ENCODE results near the gene PCNX3. TPM values are rescaled to one million over a fixed set of nuclear protein-coding genes. Genes with fewer than 3 reads are reported as not detected.
A peak's percentile ranks its signal among the peaks of the same experiment; 100 is the strongest.

PCNX3 gene
- total RNA-seq: 10 to 100 TPM; 42.5 to 53.4 (median 47.5) TPM
- long read RNA-seq, donor 1, partial matches to known transcripts: 19 of 29 reads
- long read RNA-seq, donor 1, other reads (novel, unspliced or antisense): 8 of 29 reads
- long read RNA-seq, donor 2, partial matches to known transcripts: 4 of 4 reads
- long read RNA-seq, donor 2, other reads (novel, unspliced or antisense): 0 of 4 reads

DNA sequence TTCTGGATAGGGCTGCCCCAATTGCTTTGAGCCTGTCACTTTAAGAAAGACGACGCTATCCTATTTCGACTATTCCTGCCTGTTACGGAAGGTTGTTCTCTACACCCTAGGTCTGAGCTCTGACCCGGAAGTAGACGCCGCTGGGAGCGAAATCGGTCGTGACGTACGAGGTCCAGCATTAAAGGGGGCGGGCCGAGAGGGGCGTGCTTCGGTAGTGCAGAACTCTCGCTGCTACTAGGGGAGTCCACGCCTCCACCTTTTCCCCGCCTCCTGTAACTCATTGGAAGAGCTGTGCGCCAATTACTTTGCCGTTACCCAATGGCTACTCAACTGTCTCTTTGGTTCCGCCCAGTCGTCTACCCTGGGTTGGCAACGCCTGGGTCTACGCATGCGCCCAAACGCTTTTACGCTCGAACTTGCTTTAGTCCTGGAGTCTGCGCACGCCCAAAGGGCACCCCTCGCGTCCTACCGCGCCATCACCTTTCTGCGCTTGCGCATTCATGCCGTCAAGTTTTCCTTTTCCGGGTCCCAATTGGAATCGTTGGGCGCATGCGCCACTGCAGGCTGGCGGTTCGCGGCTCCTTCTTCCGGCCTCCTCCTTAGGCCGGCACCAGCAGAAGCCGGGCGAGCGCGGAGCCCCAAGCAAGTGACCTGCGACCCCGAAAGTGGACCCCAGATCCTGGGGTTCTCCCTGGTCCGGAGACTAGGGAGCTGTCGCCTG lies at the start of gene PCNX3:
Gene PCNX3, plus strand, starts transcription at position 548 of the 721 bp plus-strand sequence. CDS start 536 bp downstream, outside the sequence.
- peaks cover 9% of the 10 kb centered on the region for H3K36me3 ChIP-seq (ENCODE audit: low read depth)
- H3K4me1 ChIP-seq (ENCODE audit: low read depth): peaks cover 33% of the 10 kb centered on the region
- DNase-seq: peak; percentile 100
- ATAC-seq: peak; percentile 81
- TF ChIP-seq, protein P1, sequence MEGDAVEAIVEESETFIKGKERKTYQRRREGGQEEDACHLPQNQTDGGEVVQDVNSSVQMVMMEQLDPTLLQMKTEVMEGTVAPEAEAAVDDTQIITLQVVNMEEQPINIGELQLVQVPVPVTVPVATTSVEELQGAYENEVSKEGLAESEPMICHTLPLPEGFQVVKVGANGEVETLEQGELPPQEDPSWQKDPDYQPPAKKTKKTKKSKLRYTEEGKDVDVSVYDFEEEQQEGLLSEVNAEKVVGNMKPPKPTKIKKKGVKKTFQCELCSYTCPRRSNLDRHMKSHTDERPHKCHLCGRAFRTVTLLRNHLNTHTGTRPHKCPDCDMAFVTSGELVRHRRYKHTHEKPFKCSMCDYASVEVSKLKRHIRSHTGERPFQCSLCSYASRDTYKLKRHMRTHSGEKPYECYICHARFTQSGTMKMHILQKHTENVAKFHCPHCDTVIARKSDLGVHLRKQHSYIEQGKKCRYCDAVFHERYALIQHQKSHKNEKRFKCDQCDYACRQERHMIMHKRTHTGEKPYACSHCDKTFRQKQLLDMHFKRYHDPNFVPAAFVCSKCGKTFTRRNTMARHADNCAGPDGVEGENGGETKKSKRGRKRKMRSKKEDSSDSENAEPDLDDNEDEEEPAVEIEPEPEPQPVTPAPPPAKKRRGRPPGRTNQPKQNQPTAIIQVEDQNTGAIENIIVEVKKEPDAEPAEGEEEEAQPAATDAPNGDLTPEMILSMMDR (IDR thresholded peaks at IDR 0.05): no peak
- intact Hi-C loops (cut with DNase I, micrococcal nuclease): no loop called here
- H3K9me3 ChIP-seq: no peaks in the 10 kb centered on the region
- peak within 1 kb of the TSS; percentile 95 for H3K4me3 ChIP-seq

DNA sequence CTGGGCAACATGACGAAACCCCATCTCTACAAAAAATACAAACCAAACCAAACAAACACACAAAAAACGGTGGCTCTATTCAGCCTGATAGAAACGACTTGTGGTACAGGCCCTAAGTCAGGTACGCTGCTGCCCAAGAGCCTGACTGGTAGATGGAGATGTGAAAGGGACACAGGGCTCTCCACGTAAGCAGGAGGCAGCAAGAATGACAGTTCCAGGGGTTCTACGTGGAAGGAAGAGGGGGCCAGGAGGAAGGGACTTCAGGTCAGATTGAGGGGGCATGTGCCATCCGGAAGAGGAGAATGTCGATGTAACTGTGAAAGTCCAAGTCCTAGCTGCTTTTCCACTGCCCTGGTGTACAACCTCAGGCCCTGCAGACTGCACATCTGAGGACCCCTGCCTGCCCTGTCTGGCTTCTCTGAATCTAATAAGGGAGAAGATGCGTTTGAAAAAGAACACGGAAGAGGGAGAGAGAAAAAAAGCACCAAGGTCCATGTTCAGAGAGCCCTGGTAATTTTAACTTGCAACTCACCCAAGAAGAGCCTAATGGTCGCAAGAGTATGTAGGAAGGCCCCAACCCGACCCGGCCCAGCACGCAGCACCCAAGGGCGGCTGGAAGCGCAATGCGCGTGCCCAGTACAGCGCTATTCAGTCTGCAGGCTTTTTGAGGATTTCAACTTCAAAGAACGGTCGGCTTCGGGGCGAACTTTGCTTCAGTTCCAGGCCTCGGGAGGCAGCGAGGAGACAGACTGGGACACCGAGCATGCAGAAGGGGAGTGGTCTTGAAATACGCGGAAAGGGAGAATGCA lies 46.2 kb upstream of the PCNX3 start:
- DNase-seq: no peak
- ATAC-seq: peak; percentile 17
- Histone ChIP-seq H3K36me3 (ENCODE audit: low read depth) (no peaks in the 10 kb centered on the region), H3K4me3 (peak overlapping the region; percentile 54), H3K9me3 (no peaks in the 10 kb centered on the region), H3K4me1 (ENCODE audit: low read depth) (peaks cover 46% of the 10 kb centered on the region)
- intact Hi-C loops (cut with DNase I, micrococcal nuclease): no loop called here
- TF ChIP-seq, protein P1 (IDR thresholded peaks at IDR 0.05): no peak

DNA sequence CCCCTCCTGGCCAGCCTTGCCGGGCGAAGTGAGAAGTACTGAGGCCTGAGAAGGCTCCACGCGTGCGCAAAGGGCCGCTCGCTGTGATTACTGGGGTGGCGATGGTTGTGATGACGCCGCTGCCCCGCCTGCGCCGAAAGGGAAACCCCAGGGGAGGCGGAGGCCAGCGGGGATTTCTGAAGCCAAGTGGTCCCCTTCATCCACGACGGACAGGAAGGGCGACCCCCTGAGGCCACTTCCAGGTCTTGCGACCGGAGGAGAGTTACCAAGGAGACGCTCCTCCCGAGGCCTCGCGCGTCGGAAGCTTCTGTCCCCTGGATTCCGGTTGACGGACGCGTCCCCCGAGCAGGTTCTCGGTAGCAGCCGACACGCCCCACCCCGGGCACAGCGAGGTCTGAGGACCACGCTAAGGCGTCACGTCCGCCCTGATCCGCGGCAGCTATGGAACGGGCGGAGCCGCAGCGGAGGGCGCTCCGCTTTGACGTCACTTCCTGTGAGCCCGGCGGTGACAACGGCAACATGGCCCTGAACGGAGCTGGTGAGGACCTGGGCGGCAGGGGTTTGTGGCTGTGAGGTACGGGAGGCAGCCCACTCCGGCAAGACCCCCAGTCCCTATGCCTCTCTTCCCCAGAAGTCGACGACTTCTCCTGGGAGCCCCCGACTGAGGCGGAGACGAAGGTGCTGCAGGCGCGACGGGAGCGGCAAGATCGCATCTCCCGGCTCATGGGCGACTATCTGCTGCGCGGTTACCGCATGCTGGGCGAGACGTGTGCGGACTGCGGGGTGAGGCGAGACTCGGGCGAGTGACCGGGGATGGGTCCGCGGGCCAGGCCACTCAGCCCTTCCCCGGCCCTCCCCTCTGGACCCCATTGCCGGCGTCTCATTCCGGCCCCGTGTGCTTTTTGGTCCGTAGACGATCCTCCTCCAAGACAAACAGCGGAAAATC lies 45.3 kb upstream of the PCNX3 start, which contains the start of gene ZNRD2:
Gene ZNRD2, plus strand, starts transcription at position 505 of the 946 bp plus-strand sequence. Its CDS starts 15 bp downstream, at position 520.
- ATAC-seq (peak; percentile 79), DNase-seq (peak; percentile 97 to 100 (median 97))
- Histone ChIP-seq H3K36me3 (ENCODE audit: low read depth) (no peaks in the 10 kb centered on the region), H3K4me3 (peak within 1 kb of the TSS; percentile 54), H3K4me1 (ENCODE audit: low read depth) (peaks cover 53% of the 10 kb centered on the region), H3K9me3 (no peaks in the 10 kb centered on the region)
- TF ChIP-seq, protein P1 (IDR thresholded peaks at IDR 0.05): peak; percentile 32
- intact Hi-C loops (cut with DNase I, micrococcal nuclease): no loop called here

DNA sequence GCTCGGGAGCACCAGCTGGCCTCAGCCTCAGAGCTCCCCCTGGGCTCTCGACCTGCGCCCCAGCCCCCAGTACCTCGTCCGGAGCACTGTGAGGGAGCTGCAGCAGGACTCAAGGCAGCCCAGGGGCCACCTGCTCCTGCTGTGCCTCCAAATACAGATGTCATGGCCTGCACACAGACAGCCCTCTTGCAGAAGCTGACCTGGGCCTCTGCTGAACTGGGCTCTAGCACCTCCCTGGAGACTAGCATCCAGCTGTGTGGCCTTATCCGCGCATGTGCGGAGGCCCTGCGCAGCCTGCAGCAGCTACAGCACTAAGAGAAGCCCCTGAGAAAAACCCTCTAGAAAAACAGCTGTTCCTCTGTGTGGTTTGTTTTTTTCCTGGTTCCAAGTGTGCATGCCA lies 44.2 kb upstream of the PCNX3 start:
- TF ChIP-seq, protein P1 (IDR thresholded peaks at IDR 0.05): no peak
- intact Hi-C loops (cut with DNase I, micrococcal nuclease): no loop called here
- H3K4me3 ChIP-seq: no peak overlapping the region
- no peaks in the 10 kb centered on the region for H3K36me3 ChIP-seq (ENCODE audit: low read depth)
- H3K4me1 ChIP-seq (ENCODE audit: low read depth): peaks cover 55% of the 10 kb centered on the region
- no peaks in the 10 kb centered on the region for H3K9me3 ChIP-seq
- DNase-seq: no peak
- ATAC-seq: no peak

DNA sequence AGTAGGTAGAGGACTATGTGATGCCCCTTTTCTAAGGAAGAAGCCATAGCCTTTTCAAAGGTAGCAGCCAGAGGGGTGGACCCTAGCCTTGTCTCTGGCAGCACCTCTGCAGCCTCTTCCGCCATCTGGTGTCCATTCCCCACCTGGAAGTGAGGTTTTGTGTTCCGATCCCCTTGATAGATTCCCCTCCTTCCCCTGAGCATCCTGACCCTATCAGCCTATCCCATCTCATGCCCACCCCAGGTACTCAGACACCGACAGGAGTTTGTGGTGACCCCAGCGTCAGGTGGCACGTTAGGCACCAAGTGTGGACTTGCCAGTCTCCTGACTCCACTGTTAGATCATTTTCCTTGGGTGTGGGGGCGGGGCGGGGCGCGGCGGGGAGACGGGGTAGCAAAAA lies 43.6 kb upstream of the PCNX3 start:
- no peak for DNase-seq
- intact Hi-C loops (cut with DNase I, micrococcal nuclease): no loop called here
- no peak for ATAC-seq

More for the DNA sequence above, 43.6 kb upstream of the PCNX3 start:
- Histone ChIP-seq H3K4me1 (ENCODE audit: low read depth) (peaks cover 60% of the 10 kb centered on the region), H3K9me3 (no peaks in the 10 kb centered on the region), H3K4me3 (no peak overlapping the region), H3K36me3 (ENCODE audit: low read depth) (no peaks in the 10 kb centered on the region)
- TF ChIP-seq, protein P1 (IDR thresholded peaks at IDR 0.05): no peak
